A549 (cell line): ENCODE data around the gene SLC39A11. TPM values are rescaled to one million over a fixed set of nuclear protein-coding genes. Genes with fewer than 3 reads are reported as not detected.
A peak's percentile ranks its signal among the peaks of the same experiment; 100 is the strongest.

Experiments
- ATAC-seq, 2 experiments: fragments of 200-7000 bp in 1 of 2; fragments of >200 bp in 1 of 2; cut with Nextera tagmentation in 1 of 2; cut with Tn5 transposase in 1 of 2; 3 replicates each; pipeline versions ENCODE4 v1.8.0 to v1.9.1; 2018 to 2020; ENCODE audit warnings: mild to moderate bottlenecking in 1 of 2, moderate library complexity in 1 of 2
- CTCF ChIA-PET: fragments of 300-600 bp; sonication (Branson Sonifier 250); formaldehyde crosslinking; extraction: SDS; loops from one replicate; lab custom pipeline; 2021; ENCODE audit warnings: antibody characterized with exemption, inconsistent platforms; lab: Yijun Ruan, JAX
- POLR2A ChIA-PET: fragments of 350-600 bp; formaldehyde crosslinking; extraction: SDS; loops from one replicate; lab custom pipeline; 2021; ENCODE audit warnings: antibody characterized with exemption, inconsistent platforms; lab: Yijun Ruan, JAX
- DNase-seq, 2 experiments: peaks; one replicate each; pipeline versions ENCODE4 v3.0.0 to v3.0.0-alpha.2; 2011 to 2016; ENCODE audit warnings: low read depth in 1 of 2, low spot score in 1 of 2
- FAIRE-seq: peaks from 2 replicates; lab custom pipeline; 2011; peaks lifted over from hg19 to GRCh38; lab: Jason Lieb, UNC
- H3K27ac ChIP-seq, 2 experiments: fragments of >200 bp; sonication (Bioruptor Twin); formaldehyde crosslinking; 3 replicates each; pipeline ENCODE4 v1.5.1; 2016 to 2017
- H3K4me1 ChIP-seq: fragments of >200 bp; sonication (Bioruptor Twin); formaldehyde crosslinking; 3 replicates; pipeline ENCODE4 v1.6.1; 2016
- H3K4me2 ChIP-seq: fragments of >200 bp; sonication (Bioruptor Twin); formaldehyde crosslinking; 3 replicates; pipeline ENCODE4 v1.6.1; 2016
- H3K4me3 ChIP-seq: fragments of >200 bp; sonication (Bioruptor Twin); formaldehyde crosslinking; 3 replicates; pipeline ENCODE4 v1.5.1; 2016
- H3K9me3 ChIP-seq: fragments of >200 bp; sonication (Bioruptor Twin); formaldehyde crosslinking; 3 replicates; pipeline ENCODE4 v1.6.1; 2016
- CBX2 ChIP-seq: fragments of 200-600 bp; sonication (generic); IDR thresholded peaks from 2 replicates; pipeline ENCODE4 v1.6.1; 2016; ENCODE audit warnings: low read depth, mild to moderate bottlenecking, borderline replicate concordance
- CTCF ChIP-seq: fragments of >200 bp; sonication (Bioruptor Twin); formaldehyde crosslinking; IDR thresholded peaks from 3 replicates; pipeline ENCODE4 v1.5.1; 2016
- EHF ChIP-seq: fragments of 250-450 bp; sonication (Bioruptor Pico); IDR thresholded peaks from 2 replicates; pipeline ENCODE4 v1.5.0; 2020; ENCODE audit warnings: mild to moderate bottlenecking
- EP300 ChIP-seq, 2 experiments: fragments of >200 bp; sonication (Bioruptor Twin); formaldehyde crosslinking; IDR thresholded peaks; 2 replicates in 1 of 2; 3 replicates in 1 of 2; pipeline ENCODE4 v1.6.1; 2016 to 2017
- HOXB5 ChIP-seq: fragments of 250-450 bp; sonication (Bioruptor Pico); IDR thresholded peaks from 2 replicates; pipeline ENCODE4 v1.5.0; 2020; ENCODE audit warnings: mild to moderate bottlenecking, moderate library complexity
- JUNB ChIP-seq: fragments of >200 bp; sonication (Bioruptor Twin); formaldehyde crosslinking; IDR thresholded peaks from 2 replicates; pipeline ENCODE4 v1.6.1; 2016
- PBX3 ChIP-seq: IDR thresholded peaks from 2 replicates; pipeline ENCODE4 v1.6.1; 2012
- POLR2AphosphoS2 ChIP-seq: conservative IDR thresholded peaks from 2 replicates; pipeline ENCODE4 v1.6.1; 2012; ENCODE audit warnings: low read length, improper control_type of control experiment, inconsistent platforms
- REST ChIP-seq: fragments of 200-600 bp; sonication (generic); IDR thresholded peaks from 2 replicates; pipeline ENCODE4 v1.6.1; 2016; ENCODE audit warnings: antibody characterized with exemption, mild to moderate bottlenecking, moderate library complexity
- RFX5 ChIP-seq: fragments of 450-650 bp; IDR thresholded peaks from 2 replicates; pipeline ENCODE4 v1.7.1; 2014; ENCODE audit warnings: antibody characterized with exemption, mild to moderate bottlenecking, moderate library complexity
- RNF2 ChIP-seq: fragments of 200-600 bp; sonication (generic); IDR thresholded peaks from 2 replicates; pipeline ENCODE4 v1.6.1; 2016; ENCODE audit warnings: low read depth, mild to moderate bottlenecking, antibody characterized with exemption, moderate library complexity, borderline replicate concordance
- TP53 ChIP-seq: fragments of 250-450 bp; sonication (Bioruptor Pico); IDR thresholded peaks from 2 replicates; pipeline ENCODE4 v1.5.0; 2021; ENCODE audit warnings: mild to moderate bottlenecking, moderate library complexity
- ZFP36 ChIP-seq: fragments of 450-650 bp; IDR thresholded peaks from 2 replicates; pipeline ENCODE4 v1.6.1; 2014; ENCODE audit warnings: borderline replicate concordance; ENCODE audit not compliant: partially characterized antibody
- ZNF302 ChIP-seq: fragments of 250-450 bp; sonication (Bioruptor Pico); IDR thresholded peaks from 2 replicates; pipeline ENCODE4 v1.9.0; 2021; ENCODE audit warnings: inconsistent platforms, mild to moderate bottlenecking, moderate library complexity
- ZSCAN20 ChIP-seq: fragments of 250-450 bp; sonication (Bioruptor Pico); IDR thresholded peaks from 2 replicates; pipeline ENCODE4 v1.8.0; 2022; ENCODE audit warnings: mild to moderate bottlenecking, moderate library complexity
- WGBS: methylation state at CpG from one replicate; pipeline ENCODE4 v1.1.6; 2017; ENCODE audit errors: missing lambda C conversion rate; 5-methylcytosine and 5-hydroxymethylcytosine counted together
- polyA plus RNA-seq, 4 experiments: library from polyadenylated mRNA; depleted of rRNA in 3 of 4; stranded (reverse); fragments of >200 nt; fragmentation: RNase III in 1 of 4; extraction: RNeasy Plus Mini Kit Qiagen cat#74134 plus additional on column Dnase treatment in 1 of 4; gene quantifications; 2 replicates in 3 of 4; 3 replicates in 1 of 4; pipeline ENCODE4 v1.2.3, GENCODE V29; 2011 to 2017
- TF ChIP-seq, protein P1 (sequence below): IDR thresholded peaks from 2 replicates; pipeline ENCODE4 v1.6.1; 2012; ENCODE audit warnings: low read depth, borderline replicate concordance
- TF ChIP-seq, protein P2 (sequence below): fragments of >200 bp; sonication (Bioruptor Twin); formaldehyde crosslinking; IDR thresholded peaks from 2 replicates; pipeline ENCODE4 v1.6.1; 2016

SLC39A11 gene
- polyA plus RNA-seq, 2 of the 4 experiments (the other 2 are of a cell fraction) = 18.4 to 25.2 TPM

- DNase-seq (peak in 1 of 2 experiments; percentile 43), ATAC-seq (no peak), FAIRE-seq (no peak)
- CTCF ChIA-PET = interaction anchor here (1.0 to 2.9 kb wide), 9 partner anchors 11 to 107 kb away, joined by 3 to 12 read pairs (median 4); no protein-coding TSS in a partner anchor
- peak overlapping the region; percentile 89 to 99; a peak in 5 of 6 replicates for H3K27ac ChIP-seq
- POLR2A ChIA-PET = interaction anchor here (1.2 kb wide), 2 partner anchors 14 to 25 kb away, joined by 3 to 5 read pairs; no protein-coding TSS in a partner anchor
- peaks cover 48% of the 10 kb centered on the region for H3K4me1 ChIP-seq
- 73% methylated on average over 17 of the region's 17 CpGs for whole genome bisulfite sequencing
- TF ChIP-seq EP300 (IDR thresholded peaks at IDR 0.05) (no peak), HOXB5 (no peak), ZNF302 (CRISPR knock-in tag) (no peak)
- TF ChIP-seq, protein P1, sequence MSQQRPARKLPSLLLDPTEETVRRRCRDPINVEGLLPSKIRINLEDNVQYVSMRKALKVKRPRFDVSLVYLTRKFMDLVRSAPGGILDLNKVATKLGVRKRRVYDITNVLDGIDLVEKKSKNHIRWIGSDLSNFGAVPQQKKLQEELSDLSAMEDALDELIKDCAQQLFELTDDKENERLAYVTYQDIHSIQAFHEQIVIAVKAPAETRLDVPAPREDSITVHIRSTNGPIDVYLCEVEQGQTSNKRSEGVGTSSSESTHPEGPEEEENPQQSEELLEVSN = 0 out of 2 replicates have a peak, but pooled peaks have one; percentile 48
- TF ChIP-seq, protein P2, sequence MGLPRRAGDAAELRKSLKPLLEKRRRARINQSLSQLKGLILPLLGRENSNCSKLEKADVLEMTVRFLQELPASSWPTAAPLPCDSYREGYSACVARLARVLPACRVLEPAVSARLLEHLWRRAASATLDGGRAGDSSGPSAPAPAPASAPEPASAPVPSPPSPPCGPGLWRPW = no peak
- no peak overlapping the region for H3K4me2 ChIP-seq
- H3K4me3 ChIP-seq = no peak overlapping the region
- peaks cover 9% of the 10 kb centered on the region; the same call in 1 of the 3 replicates for H3K9me3 ChIP-seq
Measured at GRCh38 chr17:72618001-72618509, 474.4 kb downstream of the SLC39A11 start.

- peak overlapping the region; percentile 89 to 99; a peak in 5 of 6 replicates for H3K27ac ChIP-seq
- WGBS = 87% methylated on average over 6 of the region's 6 CpGs
- peaks cover 53% of the 10 kb centered on the region for H3K4me1 ChIP-seq
- TF ChIP-seq ZNF302 (CRISPR knock-in tag) (no peak), EHF (CRISPR knock-in tag) (no peak), POLR2AphosphoS2 (no peak), CTCF (no peak), ZFP36 (no peak), RFX5 (no peak), TP53 (CRISPR knock-in tag) (no peak), CBX2 (no peak), REST (no peak), JUNB (no peak), ZSCAN20 (CRISPR knock-in tag) (no peak), PBX3 (no peak), RNF2 (no peak)
- TF ChIP-seq, protein P1 = no peak
- TF ChIP-seq, protein P2 = no peak
- H3K4me2 ChIP-seq = no peak overlapping the region
- no peak for DNase-seq
- ChIA-PET CTCF (interaction anchor here (1.0 to 2.9 kb wide), 10 partner anchors 12 to 107 kb away, joined by 3 to 12 read pairs (median 4); no protein-coding TSS in a partner anchor), POLR2A (interaction anchor here (1.2 kb wide), 2 partner anchors 13 to 25 kb away, joined by 3 to 5 read pairs; no protein-coding TSS in a partner anchor)
- peaks cover 9% of the 10 kb centered on the region; the same call in 1 of the 3 replicates for H3K9me3 ChIP-seq
- no peak overlapping the region for H3K4me3 ChIP-seq
- ATAC-seq = no peak
- no peak for FAIRE-seq
Measured at GRCh38 chr17:72617557-72617956, 474.9 kb downstream of the SLC39A11 start.
